HEK293 (cell line): ENCODE results near the gene PRR35.

ENCODE experiments used
- CTCF ChIA-PET: fragments of 350-600 bp; formaldehyde crosslinking; extraction: SDS; loops from one replicate; lab custom pipeline; 2021; ENCODE audit warnings: antibody characterized with exemption; lab: Yijun Ruan, JAX
- POLR2A ChIA-PET: fragments of 300-600 bp; formaldehyde crosslinking; extraction: SDS; loops from one replicate; lab custom pipeline; 2020; ENCODE audit warnings: antibody characterized with exemption, inconsistent platforms; lab: Yijun Ruan, JAX
- H3K27ac ChIP-seq: fragments of 200-500 bp; sonication (Bioruptor generic); 2 replicates; pipeline ENCODE4 v1.5.1; 2014; ENCODE audit warnings: low read depth, low read length, control low read depth, inconsistent platforms; ENCODE audit errors: extremely low read depth
- H3K36me3 ChIP-seq, 2 experiments: fragments of 200-500 bp in 1 of 2; sonication (Bioruptor generic) in 1 of 2; 1 replicate in 1 of 2; 2 replicates in 1 of 2; pipeline ENCODE4 v1.5.1; 2014 to 2017; ENCODE audit warnings: inconsistent platforms in 2 of 2, low read length in 2 of 2; ENCODE audit not compliant: control insufficient read depth in 2 of 2, insufficient read depth in 1 of 2
- H3K4me1 ChIP-seq: fragments of 200-500 bp; sonication (Bioruptor generic); 2 replicates; pipeline ENCODE4 v1.5.1; 2014; ENCODE audit warnings: mild to moderate bottlenecking, low read length, inconsistent platforms; ENCODE audit not compliant: control insufficient read depth, insufficient read depth
- H3K4me3 ChIP-seq: 2 replicates; pipeline ENCODE4 v1.5.1; 2011; ENCODE audit warnings: low read depth, mild to moderate bottlenecking, control low read depth, low read length, moderate library complexity
- H3K9me3 ChIP-seq: fragments of 200-500 bp; sonication (Bioruptor generic); 2 replicates; pipeline ENCODE4 v1.5.1; 2014; ENCODE audit warnings: low read depth, low read length, inconsistent platforms; ENCODE audit not compliant: control insufficient read depth, insufficient read depth
- BCL11B ChIP-seq: fragments of 450-650 bp; formaldehyde crosslinking; IDR thresholded peaks from 2 replicates; pipeline ENCODE4 v1.5.1; 2016; ENCODE audit warnings: low read depth, missing biosample characterization, missing genetic modification characterization
- CTCF ChIP-seq: fragments of 450-650 bp; formaldehyde crosslinking; IDR thresholded peaks from 2 replicates; pipeline ENCODE4 v1.5.1; 2016; ENCODE audit warnings: missing biosample characterization, missing genetic modification characterization
- GLI2 ChIP-seq: fragments of 450-650 bp; formaldehyde crosslinking; IDR thresholded peaks from 2 replicates; pipeline ENCODE4; 2017; ENCODE audit warnings: missing biosample characterization, missing genetic modification characterization, low read depth, borderline replicate concordance
- GLIS1 ChIP-seq: fragments of 450-650 bp; formaldehyde crosslinking; IDR thresholded peaks from 2 replicates; pipeline ENCODE4 v1.5.1; 2016; ENCODE audit warnings: missing biosample characterization, missing genetic modification characterization
- GLIS2 ChIP-seq: fragments of 450-650 bp; formaldehyde crosslinking; IDR thresholded peaks from 2 replicates; pipeline ENCODE4 v1.5.1; 2016; ENCODE audit warnings: missing biosample characterization, missing genetic modification characterization
- HIC1 ChIP-seq: fragments of 450-650 bp; formaldehyde crosslinking; IDR thresholded peaks from 2 replicates; pipeline ENCODE4 v1.5.1; 2016; ENCODE audit warnings: missing biosample characterization, missing genetic modification characterization
- KLF7 ChIP-seq: fragments of 450-650 bp; formaldehyde crosslinking; IDR thresholded peaks from 2 replicates; pipeline ENCODE4 v1.5.1; 2016; ENCODE audit warnings: missing biosample characterization, missing genetic modification characterization, borderline replicate concordance
- KLF8 ChIP-seq: fragments of 450-650 bp; formaldehyde crosslinking; IDR thresholded peaks from 2 replicates; pipeline ENCODE4 v1.5.1; 2016; ENCODE audit warnings: missing biosample characterization, missing genetic modification characterization
- KLF9 ChIP-seq: fragments of 450-650 bp; formaldehyde crosslinking; IDR thresholded peaks from 2 replicates; pipeline ENCODE4 v1.5.1; 2016; ENCODE audit warnings: missing biosample characterization, missing genetic modification characterization, low read depth
- PATZ1 ChIP-seq: fragments of 450-650 bp; formaldehyde crosslinking; IDR thresholded peaks from 2 replicates; pipeline ENCODE4 v1.5.1; 2016; ENCODE audit warnings: missing biosample characterization, missing genetic modification characterization
- SP7 ChIP-seq: fragments of 450-650 bp; formaldehyde crosslinking; IDR thresholded peaks from 2 replicates; pipeline ENCODE4 v1.5.1; 2016; ENCODE audit warnings: missing biosample characterization, missing genetic modification characterization
- ZBTB8A ChIP-seq: fragments of 450-650 bp; formaldehyde crosslinking; IDR thresholded peaks from 2 replicates; pipeline ENCODE4 v1.5.1; 2016; ENCODE audit warnings: missing biosample characterization, missing genetic modification characterization
- ZEB2 ChIP-seq: fragments of 450-650 bp; formaldehyde crosslinking; IDR thresholded peaks from 2 replicates; pipeline ENCODE4 v1.5.1; 2016; ENCODE audit warnings: missing biosample characterization, missing genetic modification characterization
- ZFHX2 ChIP-seq: fragments of 450-650 bp; formaldehyde crosslinking; conservative IDR thresholded peaks from 2 replicates; pipeline ENCODE4 v1.5.1; 2016; ENCODE audit warnings: missing biosample characterization, missing genetic modification characterization
- ZNF148 ChIP-seq: fragments of 450-650 bp; formaldehyde crosslinking; IDR thresholded peaks from 2 replicates; pipeline ENCODE4 v1.5.0; 2017; ENCODE audit warnings: missing biosample characterization, missing genetic modification characterization, borderline replicate concordance
- ZNF24 ChIP-seq: fragments of 450-650 bp; formaldehyde crosslinking; IDR thresholded peaks from 2 replicates; pipeline ENCODE4 v1.5.1; 2016; ENCODE audit warnings: missing biosample characterization, missing genetic modification characterization
- ZNF398 ChIP-seq: fragments of 450-650 bp; formaldehyde crosslinking; IDR thresholded peaks from 2 replicates; pipeline ENCODE4 v1.5.1; 2017; ENCODE audit warnings: missing biosample characterization, missing genetic modification characterization
- ZNF544 ChIP-seq: fragments of 450-650 bp; formaldehyde crosslinking; IDR thresholded peaks from 2 replicates; pipeline ENCODE4 v1.5.0; 2017; ENCODE audit warnings: missing biosample characterization, missing genetic modification characterization
- ZNF692 ChIP-seq: fragments of 450-650 bp; formaldehyde crosslinking; IDR thresholded peaks from 2 replicates; pipeline ENCODE4 v1.5.1; 2016; ENCODE audit warnings: missing biosample characterization, missing genetic modification characterization
- ZNF777 ChIP-seq: fragments of 450-650 bp; formaldehyde crosslinking; IDR thresholded peaks from 2 replicates; pipeline ENCODE4 v1.5.1; 2017; ENCODE audit warnings: missing biosample characterization, missing genetic modification characterization, borderline replicate concordance
- ZNF843 ChIP-seq: fragments of 450-650 bp; formaldehyde crosslinking; IDR thresholded peaks from 2 replicates; pipeline ENCODE4 v1.5.1; 2016; ENCODE audit warnings: missing biosample characterization, missing genetic modification characterization

PRR35 gene

GRCh38 chr16:583815-584591 lies 23.8 kb downstream of the PRR35 start (continued):
- peak; percentile 6; the same call in 1 of the 2 replicates for TF ChIP-seq ZNF148
- TF ChIP-seq ZFHX2 = peak; percentile 49; the same call in 1 of the 2 replicates
- TF ChIP-seq KLF8 (tag by site-specific recombination) = peak; percentile 50; the same call in 1 of the 2 replicates
- peak; percentile 75 for TF ChIP-seq GLIS2 (tag by site-specific recombination)
- peak; percentile 25; the same call in 1 of the 2 replicates for TF ChIP-seq ZNF24 (tag by site-specific recombination)
- TF ChIP-seq GLI2 = no peak
- peak; percentile 63 for TF ChIP-seq SP7
- TF ChIP-seq PATZ1 = peak; percentile 83
- TF ChIP-seq ZNF692 = peak; percentile 95
- peak; percentile 23; the same call in 1 of the 2 replicates for TF ChIP-seq ZBTB8A (tag by site-specific recombination)
- peak; percentile 40; the same call in 1 of the 2 replicates for TF ChIP-seq ZEB2
- TF ChIP-seq KLF7 (tag by site-specific recombination) = no peak

- ChIA-PET POLR2A (interaction anchor here (0.9 to 1.1 kb wide), 4 partner anchors 12 to 99 kb away, joined by 3 read pairs; partner anchors contain the start of genes JMJD8 and METTL26), CTCF (interaction anchor here (0.5 to 1.3 kb wide), 3 partner anchors 13 to 193 kb away, joined by 3 to 4 read pairs (median 3); no protein-coding TSS in a partner anchor)
- Histone ChIP-seq H3K4me1 (peaks cover 5% of the 10 kb centered on the region; the same call in 1 of the 2 replicates), H3K9me3 (no peaks in the 10 kb centered on the region), H3K36me3 (peaks cover 0 to 17% of the 10 kb centered on the region in 2 experiments; a peak in 1 of 3 replicates), H3K27ac (no peak overlapping the region), H3K4me3 (no peak overlapping the region)
- no peak for TF ChIP-seq ZNF398
- TF ChIP-seq CTCF (tag by site-specific recombination) = peak; percentile 77
- 0 out of 2 replicates have a peak, but pooled peaks have one; percentile 12 for TF ChIP-seq PATZ1
- 0 out of 2 replicates have a peak, but pooled peaks have one; percentile 41 for TF ChIP-seq KLF9 (tag by site-specific recombination)
- TF ChIP-seq ZNF544 = no peak
- TF ChIP-seq ZNF777 = no peak
- peak; percentile 59; the same call in 1 of the 2 replicates for TF ChIP-seq ZNF843
- 0 out of 2 replicates have a peak, but pooled peaks have one; percentile 27 for TF ChIP-seq GLIS1 (tag by site-specific recombination)
- peak; percentile 68; the same call in 1 of the 2 replicates for TF ChIP-seq HIC1 (tag by site-specific recombination)
- peak; percentile 77 for TF ChIP-seq BCL11B
These were observed 25.2 kb downstream of the PRR35 start for GRCh38 chr16:585351-585750.
